OCI-LY1 (cell line): ENCODE results near the gene BCL2L15.

Source experiments
- H2AFZ ChIP-seq: fragments of 200-600 bp; sonication (generic), shearing (Covaris generic); 2 replicates; pipeline ENCODE4 v1.6.0; 2014; ENCODE audit warnings: antibody characterized with exemption, mild to moderate bottlenecking, low read length
- H3F3A ChIP-seq: fragments of 200-600 bp; sonication (generic), shearing (Covaris generic); 2 replicates; pipeline ENCODE4 v1.6.0; 2014; ENCODE audit warnings: mild to moderate bottlenecking, antibody characterized with exemption, low read length, moderate library complexity; ENCODE audit not compliant: insufficient read depth
- H3K27ac ChIP-seq: fragments of 200-600 bp; sonication (generic); 2 replicates; pipeline ENCODE4 v1.5.1; 2014; ENCODE audit warnings: low read length, mixed run types, mild to moderate bottlenecking, low read depth; ENCODE audit not compliant: poor library complexity, severe bottlenecking
- H3K27me3 ChIP-seq: fragments of 200-600 bp; sonication (generic); 2 replicates; pipeline ENCODE4 v1.6.0; 2014; ENCODE audit warnings: antibody characterized with exemption, mild to moderate bottlenecking, low read length, moderate library complexity; ENCODE audit not compliant: insufficient read depth
- H3K36me3 ChIP-seq: fragments of 200-600 bp; sonication (generic); 2 replicates; pipeline ENCODE4 v1.6.1; 2014; ENCODE audit warnings: mild to moderate bottlenecking, antibody characterized with exemption, low read length, moderate library complexity, mixed read lengths; ENCODE audit not compliant: insufficient read depth
- H3K4me1 ChIP-seq: fragments of 200-600 bp; sonication (generic); 2 replicates; pipeline ENCODE4 v1.5.1; 2014; ENCODE audit warnings: mild to moderate bottlenecking, low read length, moderate library complexity; ENCODE audit not compliant: insufficient read depth, severe bottlenecking
- H3K4me2 ChIP-seq: fragments of 200-600 bp; sonication (generic), shearing (Covaris generic); 2 replicates; pipeline ENCODE4 v1.6.1; 2014; ENCODE audit warnings: low read length
- H3K4me3 ChIP-seq: fragments of 200-600 bp; sonication (generic); 2 replicates; pipeline ENCODE4 v1.5.1; 2014; ENCODE audit warnings: low read length, low read depth, mild to moderate bottlenecking, mixed read lengths; ENCODE audit not compliant: poor library complexity, severe bottlenecking
- H3K79me2 ChIP-seq: fragments of 200-600 bp; shearing (Covaris generic); 2 replicates; pipeline ENCODE4 v1.6.1; 2016; ENCODE audit warnings: mixed run types, low read length, mixed read lengths; ENCODE audit not compliant: insufficient read depth
- H3K9ac ChIP-seq: fragments of 200-600 bp; sonication (generic), shearing (Covaris generic); 2 replicates; pipeline ENCODE4 v1.6.1; 2014; ENCODE audit warnings: mild to moderate bottlenecking, low read length, mixed read lengths
- H3K9me2 ChIP-seq: fragments of 200-600 bp; sonication (generic), shearing (Covaris generic); 2 replicates; pipeline ENCODE4 v1.6.1; 2014; ENCODE audit warnings: low read depth, mild to moderate bottlenecking, low read length, mixed read lengths
- H3K9me3 ChIP-seq: fragments of 200-600 bp; shearing (Covaris generic); 2 replicates; pipeline ENCODE4 v1.6.1; 2014; ENCODE audit warnings: low read length, mixed read lengths
- H4K20me1 ChIP-seq: fragments of 200-600 bp; sonication (generic), shearing (Covaris generic); 2 replicates; pipeline ENCODE4 v1.6.0; 2016; ENCODE audit warnings: mild to moderate bottlenecking, low read length; ENCODE audit not compliant: insufficient read depth
- CTCF ChIP-seq: fragments of 200-600 bp; sonication (generic), shearing (Covaris generic); IDR thresholded peaks from 2 replicates; pipeline ENCODE4 v1.5.1; 2017; ENCODE audit warnings: mild to moderate bottlenecking, antibody characterized with exemption, low read length, moderate library complexity, mixed read lengths
- EZH2 ChIP-seq: fragments of 200-600 bp; sonication (generic), shearing (Covaris generic); IDR thresholded peaks from 2 replicates; pipeline ENCODE4 v1.8.0; 2017; ENCODE audit warnings: borderline replicate concordance, mixed run types, mild to moderate bottlenecking, antibody characterized with exemption, low read length, moderate library complexity, mixed read lengths

BCL2L15 gene

GRCh38 chr1:113850127-113850796, 37.1 kb downstream of the BCL2L15 start:
- Histone ChIP-seq H3F3A (no peaks in the 10 kb centered on the region), H3K36me3 (peaks cover 79% of the 10 kb centered on the region), H3K27ac (no peak overlapping the region), H3K9me3 (no peaks in the 10 kb centered on the region), H3K9me2 (no peaks in the 10 kb centered on the region), H3K9ac (no peak overlapping the region), H3K4me2 (no peak overlapping the region), H3K27me3 (no peaks in the 10 kb centered on the region), H2AFZ (no peak overlapping the region), H3K4me3 (no peak overlapping the region), H4K20me1 (no peaks in the 10 kb centered on the region), H3K79me2 (no peaks in the 10 kb centered on the region), H3K4me1 (no peaks in the 10 kb centered on the region)
- TF ChIP-seq EZH2, result no peak
- TF ChIP-seq CTCF, result no peak

GRCh38 chr1:113849072-113849471, 38.3 kb downstream of the BCL2L15 start:
- Histone ChIP-seq H3K27me3 (no peaks in the 10 kb centered on the region), H3K27ac (no peak overlapping the region), H3K9me2 (no peaks in the 10 kb centered on the region), H3K4me3 (no peak overlapping the region), H3K4me2 (no peak overlapping the region), H3K79me2 (no peaks in the 10 kb centered on the region), H4K20me1 (no peaks in the 10 kb centered on the region), H3K9me3 (no peaks in the 10 kb centered on the region), H3K4me1 (no peaks in the 10 kb centered on the region), H2AFZ (no peak overlapping the region), H3K36me3 (peaks cover 73% of the 10 kb centered on the region), H3K9ac (no peak overlapping the region), H3F3A (no peaks in the 10 kb centered on the region)
- TF ChIP-seq EZH2, result no peak

GRCh38 chr1:113846391-113847035, 40.9 kb downstream of the BCL2L15 start:
- H3K36me3 ChIP-seq, result peaks cover 77% of the 10 kb centered on the region
- no peaks in the 10 kb centered on the region for H3K4me1 ChIP-seq
- no peaks in the 10 kb centered on the region for H4K20me1 ChIP-seq
- H3K4me3 ChIP-seq, result no peak overlapping the region
- no peak overlapping the region for H2AFZ ChIP-seq
- no peaks in the 10 kb centered on the region for H3K79me2 ChIP-seq
- TF ChIP-seq EZH2 (no peak), CTCF (no peak)
- no peak overlapping the region for H3K27ac ChIP-seq
- H3K9me3 ChIP-seq, result no peaks in the 10 kb centered on the region
- no peak overlapping the region for H3K9ac ChIP-seq
- H3K27me3 ChIP-seq, result no peaks in the 10 kb centered on the region
- no peak overlapping the region for H3K4me2 ChIP-seq
- no peaks in the 10 kb centered on the region for H3K9me2 ChIP-seq
- no peaks in the 10 kb centered on the region for H3F3A ChIP-seq
